SK-N-SH (cell line): ENCODE data around the gene TEPSIN. TPM values are rescaled to one million over a fixed set of nuclear protein-coding genes. Genes with fewer than 3 reads are reported as not detected.

Source experiments
- CTCF ChIA-PET: fragments of 300-600, 350-600 bp; formaldehyde crosslinking; extraction: SDS; loops from one replicate; lab custom pipeline; 2021; lab: Yijun Ruan, JAX
- POLR2A ChIA-PET: fragments of 350-600 bp; sonication (Branson Sonifier 250); formaldehyde crosslinking; extraction: SDS; loops from one replicate; lab custom pipeline; 2020; ENCODE audit warnings: antibody characterized with exemption, inconsistent platforms; lab: Yijun Ruan, JAX
- DNase-seq: peaks from one replicate; pipeline ENCODE4 v3.0.0; 2012
- H2AFZ ChIP-seq: fragments of 200-600 bp; sonication (generic); 2 replicates; pipeline ENCODE4 v1.8.1; 2016; ENCODE audit warnings: antibody characterized with exemption, mild to moderate bottlenecking, low read depth
- H3F3A ChIP-seq: fragments of 200-600 bp; sonication (generic); replicated peaks from 2 replicates; pipeline ENCODE3; 2016; ENCODE audit warnings: antibody characterized with exemption, mild to moderate bottlenecking; ENCODE audit not compliant: insufficient read depth
- H3K27ac ChIP-seq, 2 experiments: fragments of 200-500 bp in 1 of 2; fragments of 200-600 bp in 1 of 2; sonication (Bioruptor generic) in 1 of 2; sonication (generic), shearing (Covaris generic) in 1 of 2; 2 replicates each; pipeline versions ENCODE4 v1.5.1 to v1.6.1; 2014 to 2016; ENCODE audit warnings: low read depth in 2 of 2, inconsistent platforms in 1 of 2, low read length in 1 of 2, mild to moderate bottlenecking in 1 of 2, mixed read lengths in 1 of 2
- H3K27me3 ChIP-seq: fragments of 200-600 bp; sonication (generic), shearing (Covaris generic); 2 replicates; pipeline ENCODE4 v1.6.1; 2016; ENCODE audit warnings: mixed run types; ENCODE audit not compliant: insufficient read depth
- H3K36me3 ChIP-seq, 2 experiments: fragments of 200-500 bp in 1 of 2; fragments of 200-600 bp in 1 of 2; sonication (Bioruptor generic) in 1 of 2; sonication (generic) in 1 of 2; replicated peaks in 1 of 2; 2 replicates each; pipeline versions ENCODE3 to v1.5.1; 2014 to 2016; ENCODE audit warnings: low read length in 1 of 2, mild to moderate bottlenecking in 1 of 2; ENCODE audit not compliant: insufficient read depth in 2 of 2, control insufficient read depth in 1 of 2
- H3K4me1 ChIP-seq, 2 experiments: fragments of 200-500 bp in 1 of 2; fragments of 200-600 bp in 1 of 2; sonication (Bioruptor generic) in 1 of 2; sonication (generic), shearing (Covaris generic) in 1 of 2; 2 replicates each; pipeline versions ENCODE4 v1.5.1 to v1.6.1; 2014 to 2016; ENCODE audit warnings: low read depth in 1 of 2, low read length in 1 of 2, mixed run types in 1 of 2; ENCODE audit not compliant: insufficient read depth in 2 of 2, control insufficient read depth in 1 of 2
- H3K4me2 ChIP-seq: fragments of 200-600 bp; sonication (generic), shearing (Covaris generic); 2 replicates; pipeline ENCODE4 v1.6.1; 2017; ENCODE audit warnings: mixed run types
- H3K4me3 ChIP-seq, 2 experiments: fragments of 200-500 bp in 1 of 2; fragments of 200-600 bp in 1 of 2; sonication (Bioruptor generic) in 1 of 2; sonication (generic), shearing (Covaris generic) in 1 of 2; 2 replicates each; pipeline versions ENCODE4 v1.5.1 to v1.8.1; 2014 to 2016; ENCODE audit warnings: low read depth in 2 of 2, inconsistent platforms in 1 of 2, low read length in 1 of 2, mild to moderate bottlenecking in 1 of 2, mixed read lengths in 1 of 2, moderate library complexity in 1 of 2
- H3K79me2 ChIP-seq: fragments of 200-600 bp; sonication (generic); 2 replicates; pipeline ENCODE4 v1.8.1; 2017; ENCODE audit warnings: mild to moderate bottlenecking; ENCODE audit not compliant: insufficient read depth
- H3K9ac ChIP-seq: fragments of 200-600 bp; sonication (generic); 2 replicates; pipeline ENCODE4 v1.6.1; 2017; ENCODE audit warnings: mixed run types
- H3K9me2 ChIP-seq: fragments of 200-600 bp; sonication (generic); 2 replicates; pipeline ENCODE4 v1.6.1; 2017; ENCODE audit warnings: mixed run types
- H3K9me3 ChIP-seq: fragments of 200-600 bp; sonication (generic); 2 replicates; pipeline ENCODE4 v1.6.1; 2017; ENCODE audit warnings: mixed run types, mild to moderate bottlenecking, moderate library complexity
- H4K20me1 ChIP-seq: fragments of 200-600 bp; sonication (generic); 2 replicates; pipeline ENCODE4 v1.6.1; 2017; ENCODE audit warnings: mild to moderate bottlenecking, mixed run types; ENCODE audit not compliant: insufficient read depth
- ELF1 ChIP-seq: IDR thresholded peaks from 2 replicates; pipeline ENCODE4 v1.4.0; 2012
- FOXJ3 ChIP-seq: sonication (generic); formaldehyde crosslinking; IDR thresholded peaks from 2 replicates; pipeline ENCODE4 v1.5.1; 2020; ENCODE audit warnings: mild to moderate bottlenecking, missing genetic modification reagents
- FOXM1 ChIP-seq: IDR thresholded peaks from 2 replicates; pipeline ENCODE4 v1.4.0; 2012; ENCODE audit warnings: low read depth, mild to moderate bottlenecking
- MXI1 ChIP-seq: IDR thresholded peaks from 2 replicates; pipeline ENCODE4 v1.6.1; 2012; ENCODE audit warnings: mild to moderate bottlenecking, low read depth, low read length, improper control_type of control experiment
- PBX3 ChIP-seq: IDR thresholded peaks from 2 replicates; pipeline ENCODE4; 2012
- POLR2AphosphoS5 ChIP-seq: IDR thresholded peaks from 2 replicates; pipeline ENCODE4 v1.6.1; 2012; ENCODE audit warnings: low read depth, low read length
- RAD21 ChIP-seq: IDR thresholded peaks from 2 replicates; pipeline ENCODE4 v1.6.1; 2012; ENCODE audit warnings: mild to moderate bottlenecking, low read length
- RCOR1 ChIP-seq: fragments of 150-350 bp; IDR thresholded peaks from 2 replicates; pipeline ENCODE4 v1.6.1; 2017; ENCODE audit warnings: antibody characterized with exemption, low read length
- RFX5 ChIP-seq: IDR thresholded peaks from 2 replicates; pipeline ENCODE4 v1.6.1; 2012; ENCODE audit warnings: mild to moderate bottlenecking, improper control_type of control experiment, low read length
- SIN3A ChIP-seq: IDR thresholded peaks from 2 replicates; pipeline ENCODE4 v1.6.1; 2012; ENCODE audit warnings: low read depth, mild to moderate bottlenecking, low read length, moderate library complexity, borderline replicate concordance
- SMC3 ChIP-seq: IDR thresholded peaks from 2 replicates; pipeline ENCODE4 v1.6.1; 2012; ENCODE audit warnings: low read depth, low read length, improper control_type of control experiment
- TEAD4 ChIP-seq: IDR thresholded peaks from 2 replicates; pipeline ENCODE4 v1.4.0; 2012; ENCODE audit warnings: mild to moderate bottlenecking, borderline replicate concordance; ENCODE audit not compliant: insufficient read depth
- USF1 ChIP-seq: IDR thresholded peaks from 2 replicates; pipeline ENCODE4 v1.4.0; 2012; ENCODE audit warnings: low read depth, borderline replicate concordance
- WGBS: methylation state at CpG from one replicate; pipeline ENCODE4 v1.1.6; 2017; ENCODE audit warnings: low lambda C conversion rate; 5-methylcytosine and 5-hydroxymethylcytosine counted together
- polyA plus RNA-seq, 3 experiments: library from polyadenylated mRNA; depleted of rRNA; stranded (reverse); fragments of >200 nt; gene quantifications; 2 replicates each; pipeline ENCODE4 v1.2.3, GENCODE V29; 2012
- TF ChIP-seq, protein P1 (sequence below): fragments of 150-350 bp; IDR thresholded peaks from 2 replicates; pipeline ENCODE4 v1.6.1; 2017; ENCODE audit warnings: antibody characterized with exemption, low read length, low read depth, borderline replicate concordance
- TF ChIP-seq, protein P2 (sequence below): fragments of 150-350 bp; IDR thresholded peaks from 2 replicates; pipeline ENCODE4 v1.6.1; 2016; ENCODE audit warnings: mild to moderate bottlenecking, low read depth, low read length
- TF ChIP-seq, protein P3 (sequence below): fragments of 200-600 bp; sonication (generic); IDR thresholded peaks from 2 replicates; pipeline ENCODE4 v1.6.1; 2017; ENCODE audit warnings: antibody characterized with exemption, mild to moderate bottlenecking, moderate library complexity

TEPSIN gene
- polyA plus RNA-seq, 1 of the 3 experiments (the other 2 are of a cell fraction) = 35.3 TPM

GRCh38 chr17:81230043-81230820, 8.6 kb downstream of the TEPSIN start:
- H3K9me3 ChIP-seq = no peaks in the 10 kb centered on the region
- no peak overlapping the region for H3K27ac ChIP-seq
- CTCF ChIA-PET = interaction anchor here (0.8 to 4.4 kb wide), 6 partner anchors 9 to 128 kb away, joined by 3 to 23 read pairs (median 4); partner anchors contain the start of genes NDUFAF8 and TEPSIN
- DNase-seq = peak; percentile 80
- H3K4me1 ChIP-seq = no peaks in the 10 kb centered on the region
- peaks cover 13% of the 10 kb centered on the region for H3F3A ChIP-seq
- WGBS = 92% methylated on average over 22 of the region's 26 CpGs
- H3K9ac ChIP-seq = no peak overlapping the region
- H2AFZ ChIP-seq = no peak overlapping the region
- no peaks in the 10 kb centered on the region for H3K9me2 ChIP-seq
- H3K36me3 ChIP-seq = peaks cover 0 to 46% of the 10 kb centered on the region in 2 experiments
- POLR2A ChIA-PET = interaction anchor here (0.5 to 2.7 kb wide), 2 partner anchors 8 to 77 kb away, joined by 3 to 9 read pairs; partner anchors contain the start of genes NDUFAF8 and TEPSIN
- H3K4me3 ChIP-seq = no peak overlapping the region
- TF ChIP-seq POLR2AphosphoS5 (no peak), MXI1 (no peak), RFX5 (no peak), TEAD4 (no peak), FOXJ3 (CRISPR knock-in tag) (no peak), ELF1 (no peak), PBX3 (no peak), FOXM1 (no peak), SIN3A (no peak), SMC3 (peak; percentile 12; the same call in 1 of the 2 replicates), RCOR1 (no peak), USF1 (no peak), RAD21 (peak; percentile 32)
- TF ChIP-seq, protein P1, sequence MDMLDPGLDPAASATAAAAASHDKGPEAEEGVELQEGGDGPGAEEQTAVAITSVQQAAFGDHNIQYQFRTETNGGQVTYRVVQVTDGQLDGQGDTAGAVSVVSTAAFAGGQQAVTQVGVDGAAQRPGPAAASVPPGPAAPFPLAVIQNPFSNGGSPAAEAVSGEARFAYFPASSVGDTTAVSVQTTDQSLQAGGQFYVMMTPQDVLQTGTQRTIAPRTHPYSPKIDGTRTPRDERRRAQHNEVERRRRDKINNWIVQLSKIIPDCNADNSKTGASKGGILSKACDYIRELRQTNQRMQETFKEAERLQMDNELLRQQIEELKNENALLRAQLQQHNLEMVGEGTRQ = no peak
- TF ChIP-seq, protein P2, sequence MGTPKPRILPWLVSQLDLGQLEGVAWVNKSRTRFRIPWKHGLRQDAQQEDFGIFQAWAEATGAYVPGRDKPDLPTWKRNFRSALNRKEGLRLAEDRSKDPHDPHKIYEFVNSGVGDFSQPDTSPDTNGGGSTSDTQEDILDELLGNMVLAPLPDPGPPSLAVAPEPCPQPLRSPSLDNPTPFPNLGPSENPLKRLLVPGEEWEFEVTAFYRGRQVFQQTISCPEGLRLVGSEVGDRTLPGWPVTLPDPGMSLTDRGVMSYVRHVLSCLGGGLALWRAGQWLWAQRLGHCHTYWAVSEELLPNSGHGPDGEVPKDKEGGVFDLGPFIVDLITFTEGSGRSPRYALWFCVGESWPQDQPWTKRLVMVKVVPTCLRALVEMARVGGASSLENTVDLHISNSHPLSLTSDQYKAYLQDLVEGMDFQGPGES = no peak
- TF ChIP-seq, protein P3, sequence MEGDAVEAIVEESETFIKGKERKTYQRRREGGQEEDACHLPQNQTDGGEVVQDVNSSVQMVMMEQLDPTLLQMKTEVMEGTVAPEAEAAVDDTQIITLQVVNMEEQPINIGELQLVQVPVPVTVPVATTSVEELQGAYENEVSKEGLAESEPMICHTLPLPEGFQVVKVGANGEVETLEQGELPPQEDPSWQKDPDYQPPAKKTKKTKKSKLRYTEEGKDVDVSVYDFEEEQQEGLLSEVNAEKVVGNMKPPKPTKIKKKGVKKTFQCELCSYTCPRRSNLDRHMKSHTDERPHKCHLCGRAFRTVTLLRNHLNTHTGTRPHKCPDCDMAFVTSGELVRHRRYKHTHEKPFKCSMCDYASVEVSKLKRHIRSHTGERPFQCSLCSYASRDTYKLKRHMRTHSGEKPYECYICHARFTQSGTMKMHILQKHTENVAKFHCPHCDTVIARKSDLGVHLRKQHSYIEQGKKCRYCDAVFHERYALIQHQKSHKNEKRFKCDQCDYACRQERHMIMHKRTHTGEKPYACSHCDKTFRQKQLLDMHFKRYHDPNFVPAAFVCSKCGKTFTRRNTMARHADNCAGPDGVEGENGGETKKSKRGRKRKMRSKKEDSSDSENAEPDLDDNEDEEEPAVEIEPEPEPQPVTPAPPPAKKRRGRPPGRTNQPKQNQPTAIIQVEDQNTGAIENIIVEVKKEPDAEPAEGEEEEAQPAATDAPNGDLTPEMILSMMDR = peak; percentile 52
- H4K20me1 ChIP-seq = no peaks in the 10 kb centered on the region
- no peaks in the 10 kb centered on the region for H3K27me3 ChIP-seq
- no peak overlapping the region for H3K4me2 ChIP-seq
- H3K79me2 ChIP-seq = no peaks in the 10 kb centered on the region
